Left cardiac atrium (tissue), 4 donors: ENCODE measurements around the gene TRMT61A. TPM values are rescaled to one million over a fixed set of nuclear protein-coding genes. Genes with fewer than 3 reads are reported as not detected.

Experiments used
- ATAC-seq, 2 donors: fragments of 200-7000 bp; cut with Tn5 transposase; one replicate each; pipeline ENCODE4 v1.9.1; 2020; ENCODE audit warnings: mild to moderate bottlenecking in 2 of 2, moderate library complexity in 2 of 2
- DNase-seq: peaks from one replicate; pipeline ENCODE4 v3.0.0-alpha.2; 2020
- intact Hi-C, 2 donors: fragments of 100-400 bp; cut with DNase I; formaldehyde crosslinking; loops; one replicate each; pipeline versions ENCODE4 v1.14.1 to v1.15.1; 2022 to 2023
- total RNA-seq, 2 donors: library from RNA; stranded (reverse); fragmentation: NEBNext Ultra II Directional; extraction: Animal tissue kit (Norgen Biotek cat#: 25700); gene quantifications; one replicate each; pipeline ENCODE4 v1.2.1, GENCODE V29; 2021
- donor health status: DM: no; HTN: yes; CAD: no.
- donor health status: DM: no; HTN: yes; CAD: no; lungs with severe emphysema.
- donor health status: DM: yes; HTN: yes; CAD: no.
- donor health status: Dilated cardiomyopathy.

The TRMT61A gene
- total RNA-seq, 2 donors from 2014 or later = 6.0 to 8.5 TPM

DNA sequence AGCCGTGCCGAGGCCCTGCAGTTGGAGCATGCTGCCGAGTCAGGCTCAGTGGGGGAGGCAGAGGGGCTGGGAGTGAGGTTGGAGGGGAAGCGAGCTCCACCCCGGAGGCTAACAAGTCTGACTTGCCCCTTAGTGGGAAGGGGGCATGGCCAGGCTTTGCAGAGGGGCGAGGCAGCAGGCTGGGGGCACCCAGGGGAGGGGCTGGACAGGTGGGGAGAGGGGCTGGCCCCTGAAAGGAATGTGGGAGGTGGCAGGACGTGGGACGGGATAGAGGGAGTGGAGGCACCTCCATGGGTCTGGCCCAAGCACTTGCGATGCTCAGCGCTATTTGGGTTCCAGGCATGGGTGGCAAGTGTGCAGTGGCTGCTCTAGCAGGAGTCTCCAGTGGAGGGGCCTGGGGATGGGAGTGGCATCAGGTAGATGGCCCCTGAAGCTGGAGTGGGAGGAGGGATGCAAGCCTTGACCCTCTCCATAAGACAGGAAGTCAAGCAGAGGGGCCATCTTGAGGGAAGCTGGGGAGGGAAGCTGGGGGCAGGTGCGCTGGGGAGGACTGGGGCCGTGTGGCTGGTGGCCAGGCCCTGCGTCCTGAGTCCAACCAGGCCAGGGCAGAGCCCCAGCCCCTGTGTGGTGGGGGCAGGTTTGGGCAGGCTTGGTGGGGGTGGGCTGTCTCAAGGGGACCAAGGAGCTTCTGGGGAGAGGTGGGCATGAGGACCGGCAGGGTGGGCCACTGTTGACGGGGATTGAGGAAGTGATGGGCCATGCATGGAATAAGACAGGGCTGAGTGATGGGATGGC is 2.6 kb downstream of the TRMT61A start:
- ATAC-seq (no peak), DNase-seq (no peak)
- intact Hi-C loops = no loop called here

- ATAC-seq = no peak
- intact Hi-C loops = no loop called here
- DNase-seq = no peak
These were observed 3.5 kb downstream of the TRMT61A start for GRCh38 chr14:103532216-103533136.

DNA sequence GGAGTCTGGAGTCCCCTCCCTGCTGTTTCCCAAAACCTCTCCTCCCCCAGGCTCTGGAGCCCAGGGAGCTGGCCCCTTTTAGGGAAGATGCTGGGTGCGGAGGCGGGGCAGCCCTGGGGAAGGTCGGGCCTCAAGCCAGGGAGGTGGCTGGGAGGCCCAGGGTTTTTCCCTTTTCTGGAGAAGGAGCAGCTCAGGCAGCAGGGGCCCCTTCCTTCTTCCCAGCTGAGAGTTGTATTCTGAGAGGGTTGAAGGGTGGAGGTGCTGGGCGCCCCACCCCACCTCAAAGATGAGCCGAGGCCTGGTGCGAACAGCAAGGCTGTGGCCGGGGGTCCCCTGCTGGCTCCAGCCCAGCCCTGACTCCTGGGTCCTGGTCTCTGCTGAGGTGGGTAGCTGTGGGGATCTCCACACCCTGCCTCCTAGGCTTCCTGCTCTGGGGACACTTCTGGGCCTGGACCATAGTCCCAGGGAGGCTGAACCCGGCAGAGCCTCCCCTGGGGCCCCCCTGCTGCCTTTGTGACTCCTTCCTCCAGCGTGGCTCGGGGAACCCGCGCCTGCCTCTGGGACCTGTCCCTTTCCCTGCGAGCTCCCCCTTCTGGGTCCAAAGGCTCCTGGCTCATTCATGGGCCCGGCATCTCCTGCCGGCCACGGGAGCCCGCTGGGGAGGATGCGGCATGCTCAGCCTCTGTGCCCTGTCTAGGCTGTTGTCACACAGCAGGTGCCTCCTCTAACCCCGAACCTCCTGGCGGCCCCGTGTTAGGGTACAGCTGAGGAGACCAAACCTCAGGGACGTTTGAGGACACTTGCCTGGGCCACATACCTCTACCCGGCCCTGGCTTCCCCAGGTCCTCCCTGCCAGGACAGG is 4.4 kb downstream of the TRMT61A start:
- DNase-seq = no peak
- ATAC-seq = no peak
- intact Hi-C loops = no loop called here

GRCh38 chr14:103533999-103534575 is 5.1 kb downstream of the TRMT61A start:
- no peak for ATAC-seq
- DNase-seq = no peak
- intact Hi-C loops = no loop called here

DNA sequence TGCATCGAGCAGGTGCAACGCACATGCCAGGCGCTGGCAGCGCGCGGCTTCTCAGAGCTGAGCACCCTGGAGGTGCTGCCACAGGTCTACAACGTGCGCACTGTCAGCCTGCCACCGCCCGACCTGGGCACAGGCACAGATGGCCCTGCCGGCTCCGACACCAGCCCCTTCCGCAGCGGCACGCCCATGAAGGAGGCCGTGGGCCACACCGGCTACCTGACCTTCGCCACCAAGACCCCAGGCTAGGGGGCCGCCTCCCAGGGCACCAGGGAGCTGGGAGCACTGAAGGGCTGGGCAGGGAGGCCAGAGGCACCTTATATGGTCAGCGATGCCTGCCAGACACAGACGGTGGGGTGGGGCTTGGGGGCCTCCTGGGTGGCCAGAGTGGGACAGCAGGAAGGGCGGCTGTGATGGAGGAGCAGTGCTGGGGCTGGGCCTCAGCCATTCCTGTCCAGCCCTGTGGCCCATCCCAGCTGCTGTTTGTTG is 5.6 kb downstream of the TRMT61A start:
- intact Hi-C loops = no loop called here
- ATAC-seq = no peak
- DNase-seq = no peak

- ATAC-seq (no peak), DNase-seq (peak; percentile 33)
- intact Hi-C loops = no loop called here
These were observed 6.3 kb downstream of the TRMT61A start for GRCh38 chr14:103535081-103535890.

DNA sequence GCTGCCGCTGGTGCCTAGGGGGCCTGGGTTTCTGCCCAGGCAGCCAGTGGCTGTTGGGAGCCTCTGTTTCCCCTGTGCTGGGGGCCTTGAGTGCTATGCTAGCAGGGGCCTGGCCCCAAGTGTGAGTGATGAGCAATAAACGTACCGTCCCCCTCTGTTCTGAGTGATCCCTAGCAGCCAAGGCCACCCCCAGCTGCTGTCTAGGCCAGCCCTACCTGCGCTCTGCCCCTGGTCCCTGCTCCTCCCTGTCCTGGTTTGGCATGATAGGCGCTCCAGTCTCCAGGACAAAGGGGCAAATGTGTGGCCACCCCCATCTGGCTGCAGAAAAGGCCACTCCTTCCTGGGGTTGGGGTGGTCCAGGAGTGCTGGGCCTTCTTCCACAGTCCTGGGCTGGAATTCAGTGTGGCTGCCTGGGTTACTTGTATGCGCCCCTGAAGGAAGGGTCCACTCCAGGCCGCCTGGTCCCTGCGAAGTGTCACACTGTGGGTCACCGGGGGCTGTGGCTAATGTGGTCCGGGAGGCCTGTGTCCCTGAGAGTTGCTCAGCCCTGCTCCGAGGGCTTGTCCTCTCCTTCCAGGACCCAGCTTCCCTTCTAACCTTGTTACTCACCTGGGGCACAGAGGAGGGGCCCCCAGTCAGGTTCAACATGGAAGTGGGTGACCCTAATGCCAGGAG is 7.0 kb downstream of the TRMT61A start:
- intact Hi-C loops = no loop called here
- DNase-seq (peak; percentile 19), ATAC-seq (no peak)

DNA sequence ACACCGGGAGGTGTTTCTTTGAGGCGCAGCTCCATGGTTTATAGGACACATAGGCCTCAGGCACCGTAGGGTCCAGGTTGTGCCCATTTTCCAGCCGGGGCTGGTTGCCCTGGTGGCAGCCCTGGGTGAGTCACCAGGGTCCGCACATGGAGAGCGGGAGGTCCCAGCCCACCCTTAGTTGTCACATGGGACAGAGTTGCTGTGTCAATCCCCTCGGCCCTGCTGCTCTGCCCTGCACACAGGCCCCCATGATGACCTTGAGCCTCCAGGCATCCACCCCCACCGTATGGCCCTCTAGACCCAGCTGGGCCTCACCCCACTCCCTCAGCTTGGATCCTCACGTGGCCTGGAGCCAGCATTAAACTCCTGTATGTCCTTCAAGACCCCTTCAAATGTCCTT is 7.7 kb downstream of the TRMT61A start:
- DNase-seq = peak; percentile 22
- intact Hi-C loops = no loop called here

DNA sequence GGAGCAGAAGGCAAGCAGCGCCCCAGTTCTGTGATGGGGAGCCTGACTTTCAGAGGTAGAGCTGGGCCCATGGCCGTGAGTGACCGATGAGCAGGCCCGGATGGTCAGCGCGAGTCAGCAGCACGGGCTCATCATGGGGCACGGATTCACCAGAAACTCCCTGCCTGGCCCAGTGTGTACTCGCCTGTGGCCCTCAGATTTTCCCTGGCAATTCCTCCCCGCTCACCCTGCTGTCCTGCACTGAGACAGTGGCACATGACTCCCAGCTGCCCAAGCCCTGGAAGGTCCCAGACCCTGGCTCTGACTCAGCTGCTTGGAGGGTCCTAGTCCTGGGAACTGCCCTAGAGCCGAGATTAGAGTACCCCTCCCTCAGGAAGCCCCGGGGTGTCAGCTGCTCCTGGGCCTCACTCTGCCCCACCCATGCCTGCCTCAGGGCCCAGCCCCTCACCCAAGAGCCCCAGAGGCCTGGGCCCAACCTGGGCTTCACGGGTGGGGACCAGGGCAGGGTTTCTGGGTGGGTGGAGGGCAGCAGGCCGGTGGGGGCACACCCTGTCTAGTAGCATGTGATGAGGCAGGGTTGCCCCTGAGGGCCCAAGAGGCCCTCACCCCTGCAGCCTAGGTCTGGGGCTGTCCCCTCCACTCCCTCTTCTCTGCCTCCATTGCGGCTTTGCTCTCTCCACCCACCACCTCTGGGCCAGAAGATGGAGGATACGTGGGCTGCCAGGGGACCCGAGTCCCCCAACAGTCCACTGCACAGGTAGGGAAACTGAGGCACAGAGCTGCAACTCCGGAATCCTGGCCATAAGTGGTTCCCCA is 8.4 kb downstream of the TRMT61A start:
- intact Hi-C loops = no loop called here
- ATAC-seq (no peak), DNase-seq (peak; percentile 20)

More for the DNA sequence above, 7.7 kb downstream of the TRMT61A start:
- ATAC-seq = no peak

GRCh38 chr14:103538291-103539055 is 9.5 kb downstream of the TRMT61A start:
- peak; percentile 60 for DNase-seq
- intact Hi-C loops = no loop called here
- peak; percentile 4 to 48 for ATAC-seq

GRCh38 chr14:103539056-103539825 is 10.2 kb downstream of the TRMT61A start:
- ATAC-seq (no peak), DNase-seq (no peak)
- intact Hi-C loops = no loop called here

- no peak for ATAC-seq
- DNase-seq = peak; percentile 24
- intact Hi-C loops = no loop called here
These were observed 12.1 kb downstream of the TRMT61A start for GRCh38 chr14:103540821-103541708.

- DNase-seq (peak; percentile 33), ATAC-seq (peak; percentile 1 to 10)
- intact Hi-C loops = no loop called here
These were observed 13.0 kb downstream of the TRMT61A start for GRCh38 chr14:103541709-103542604.
